Stomach (tissue), 4 donors: ENCODE data around the gene LRP1B.

ENCODE experiments used
- CTCF ChIP-seq, 7 experiments: fragments of 450-650 bp in 4 of 7; fragments of 200-600 bp in 3 of 7; sonication (generic) in 3 of 7; IDR thresholded peaks; one replicate each; pipeline ENCODE4 v1.5.1; 2016 to 2019; ENCODE audit warnings: antibody characterized with exemption in 7 of 7, control low read depth in 2 of 7, mild to moderate bottlenecking in 1 of 7
- POLR2A ChIP-seq, 4 donors: fragments of 450-650 bp; IDR thresholded peaks; one replicate each; pipeline ENCODE4 v1.6.1; 2016; ENCODE audit warnings: antibody characterized with exemption in 4 of 4, control low read depth in 2 of 4, mild to moderate bottlenecking in 1 of 4, moderate library complexity in 1 of 4
- POLR2AphosphoS5 ChIP-seq, 3 donors: sonication (generic); formaldehyde crosslinking; IDR thresholded peaks; one replicate each; pipeline ENCODE4 v1.6.1; 2016; ENCODE audit warnings: antibody characterized with exemption in 3 of 3

GRCh38 chr2:140392824-140393223, 1738.0 kb downstream of the LRP1B start:
- TF ChIP-seq CTCF (IDR thresholded peaks at IDR 0.05) (no peak), POLR2AphosphoS5 (IDR thresholded peaks at IDR 0.05) (no peak), POLR2A (IDR thresholded peaks at IDR 0.05) (no peak)
